Sigmoid colon (tissue), 4 donors: Measurements from ENCODE around the gene ABI2.

ENCODE experiments used
- POLR2AphosphoS5 ChIP-seq, 4 donors: sonication (generic); formaldehyde crosslinking; IDR thresholded peaks; one replicate each; pipeline ENCODE4 v1.6.1; 2017; ENCODE audit warnings: antibody characterized with exemption in 4 of 4
- TF ChIP-seq, protein P1 (sequence below), 4 experiments: fragments of 450-650 bp in 3 of 4; fragments of 200-600 bp in 1 of 4; IDR thresholded peaks; one replicate each; pipeline ENCODE4 v1.5.1; 2016 to 2019; ENCODE audit warnings: antibody characterized with exemption in 4 of 4, mild to moderate bottlenecking in 3 of 4, moderate library complexity in 2 of 4

- TF ChIP-seq, protein P1, sequence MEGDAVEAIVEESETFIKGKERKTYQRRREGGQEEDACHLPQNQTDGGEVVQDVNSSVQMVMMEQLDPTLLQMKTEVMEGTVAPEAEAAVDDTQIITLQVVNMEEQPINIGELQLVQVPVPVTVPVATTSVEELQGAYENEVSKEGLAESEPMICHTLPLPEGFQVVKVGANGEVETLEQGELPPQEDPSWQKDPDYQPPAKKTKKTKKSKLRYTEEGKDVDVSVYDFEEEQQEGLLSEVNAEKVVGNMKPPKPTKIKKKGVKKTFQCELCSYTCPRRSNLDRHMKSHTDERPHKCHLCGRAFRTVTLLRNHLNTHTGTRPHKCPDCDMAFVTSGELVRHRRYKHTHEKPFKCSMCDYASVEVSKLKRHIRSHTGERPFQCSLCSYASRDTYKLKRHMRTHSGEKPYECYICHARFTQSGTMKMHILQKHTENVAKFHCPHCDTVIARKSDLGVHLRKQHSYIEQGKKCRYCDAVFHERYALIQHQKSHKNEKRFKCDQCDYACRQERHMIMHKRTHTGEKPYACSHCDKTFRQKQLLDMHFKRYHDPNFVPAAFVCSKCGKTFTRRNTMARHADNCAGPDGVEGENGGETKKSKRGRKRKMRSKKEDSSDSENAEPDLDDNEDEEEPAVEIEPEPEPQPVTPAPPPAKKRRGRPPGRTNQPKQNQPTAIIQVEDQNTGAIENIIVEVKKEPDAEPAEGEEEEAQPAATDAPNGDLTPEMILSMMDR (IDR thresholded peaks at IDR 0.05): no peak
- TF ChIP-seq POLR2AphosphoS5 (IDR thresholded peaks at IDR 0.05): no peak
These were observed 164.8 kb downstream of the ABI2 start for GRCh38 chr2:203492965-203493364.
